ENCODE results near the gene SNRNP48. TPM values are rescaled to one million over a fixed set of nuclear protein-coding genes. Genes with fewer than 3 reads are reported as not detected.

SNRNP48 gene, protein sequence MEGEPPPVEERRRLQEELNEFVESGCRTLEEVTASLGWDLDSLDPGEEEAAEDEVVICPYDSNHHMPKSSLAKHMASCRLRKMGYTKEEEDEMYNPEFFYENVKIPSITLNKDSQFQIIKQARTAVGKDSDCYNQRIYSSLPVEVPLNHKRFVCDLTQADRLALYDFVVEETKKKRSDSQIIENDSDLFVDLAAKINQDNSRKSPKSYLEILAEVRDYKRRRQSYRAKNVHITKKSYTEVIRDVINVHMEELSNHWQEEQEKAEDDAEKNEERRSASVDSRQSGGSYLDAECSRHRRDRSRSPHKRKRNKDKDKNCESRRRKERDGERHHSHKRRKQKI
- total RNA-seq: 9.6 to 16.0 TPM (median 9.7 TPM) in 3 replicates
- long read RNA-seq, full-length matches to known transcripts: 4 of 11 reads
- long read RNA-seq, partial matches to known transcripts: 5 of 11 reads
- long read RNA-seq, other reads (novel, unspliced or antisense): 2 of 11 reads

GRCh38 chr6:7589949-7590917, at the start of gene SNRNP48:
Gene SNRNP48, plus strand, starts transcription at chr6:7590198. Its CDS starts 60 bp downstream, at chr6:7590258.
- peak within 1 kb of the TSS; percentile 96 for H3K4me3 Mint-ChIP-seq (ENCODE audit: unreplicated experiment)
- peak within 1 kb of the TSS; percentile 87 for H3K27ac Mint-ChIP-seq (ENCODE audit: unreplicated experiment)
- no peaks in the 10 kb centered on the region for H3K27me3 Mint-ChIP-seq (ENCODE audit: low read depth)

GRCh38 chr6:7540595-7540994, 49.4 kb upstream of the SNRNP48 start:
- H3K4me1 Mint-ChIP-seq (ENCODE audit: low read depth): peaks cover 65% of the 10 kb centered on the region
- TF ChIP-seq CTCF (IDR thresholded peaks at IDR 0.05): no peak
- no peak for DNase-seq (ENCODE audit: low spot score)
- H3K36me3 Mint-ChIP-seq (ENCODE audit: low read depth): peaks cover 6% of the 10 kb centered on the region
- peak overlapping the region; percentile 95 for H3K4me3 Mint-ChIP-seq (ENCODE audit: unreplicated experiment)
- no peaks in the 10 kb centered on the region for H3K9me3 Mint-ChIP-seq (ENCODE audit: low read depth)
- H3K27ac Mint-ChIP-seq (ENCODE audit: unreplicated experiment): peak overlapping the region; percentile 90
- H3K27me3 Mint-ChIP-seq (ENCODE audit: low read depth): no peaks in the 10 kb centered on the region

More at GRCh38 chr6:7589949-7590917, at the start of gene SNRNP48:
- peaks cover 68% of the 10 kb centered on the region for H3K4me1 Mint-ChIP-seq (ENCODE audit: low read depth)
- no peak for TF ChIP-seq CTCF (IDR thresholded peaks at IDR 0.05)
- DNase-seq (ENCODE audit: low spot score): peak; percentile 98
- H3K36me3 Mint-ChIP-seq (ENCODE audit: low read depth): peaks cover 16% of the 10 kb centered on the region
- H3K9me3 Mint-ChIP-seq (ENCODE audit: low read depth): no peaks in the 10 kb centered on the region

GRCh38 chr6:7541175-7542064, 48.6 kb upstream of the SNRNP48 start, which contains the start of gene DSP:
Gene DSP, plus strand, starts transcription at chr6:7541671. Its CDS starts 245 bp downstream, at chr6:7541916.
- H3K9me3 Mint-ChIP-seq (ENCODE audit: low read depth): no peaks in the 10 kb centered on the region
- peak within 1 kb of the TSS; percentile 95 for H3K4me3 Mint-ChIP-seq (ENCODE audit: unreplicated experiment)
- no peak for DNase-seq (ENCODE audit: low spot score)
- peak within 1 kb of the TSS; percentile 91 for H3K27ac Mint-ChIP-seq (ENCODE audit: unreplicated experiment)
- H3K27me3 Mint-ChIP-seq (ENCODE audit: low read depth): no peaks in the 10 kb centered on the region
- H3K4me1 Mint-ChIP-seq (ENCODE audit: low read depth): peaks cover 65% of the 10 kb centered on the region
- peaks cover 6% of the 10 kb centered on the region for H3K36me3 Mint-ChIP-seq (ENCODE audit: low read depth)
- TF ChIP-seq CTCF (IDR thresholded peaks at IDR 0.05): no peak

GRCh38 chr6:7542065-7542873, 47.7 kb upstream of the SNRNP48 start:
- Mint-ChIP-seq H3K4me3 (ENCODE audit: unreplicated experiment) (peak overlapping the region; percentile 95), H3K27ac (ENCODE audit: unreplicated experiment) (peak overlapping the region; percentile 91), H3K36me3 (ENCODE audit: low read depth) (peaks cover 10% of the 10 kb centered on the region), H3K4me1 (ENCODE audit: low read depth) (peaks cover 67% of the 10 kb centered on the region), H3K9me3 (ENCODE audit: low read depth) (no peaks in the 10 kb centered on the region), H3K27me3 (ENCODE audit: low read depth) (no peaks in the 10 kb centered on the region)
- no peak for DNase-seq (ENCODE audit: low spot score)
- TF ChIP-seq CTCF (IDR thresholded peaks at IDR 0.05): no peak
